Measurements from ENCODE around the gene LPGAT1.
A peak's percentile ranks its signal among the peaks of the same experiment; 100 is the strongest.
"Not testable (repeated sequence)": the region's sequence is repeated elsewhere in the genome, so short reads cannot be mapped to it uniquely, and the experiment has no call there.

The LPGAT1 gene

DNA sequence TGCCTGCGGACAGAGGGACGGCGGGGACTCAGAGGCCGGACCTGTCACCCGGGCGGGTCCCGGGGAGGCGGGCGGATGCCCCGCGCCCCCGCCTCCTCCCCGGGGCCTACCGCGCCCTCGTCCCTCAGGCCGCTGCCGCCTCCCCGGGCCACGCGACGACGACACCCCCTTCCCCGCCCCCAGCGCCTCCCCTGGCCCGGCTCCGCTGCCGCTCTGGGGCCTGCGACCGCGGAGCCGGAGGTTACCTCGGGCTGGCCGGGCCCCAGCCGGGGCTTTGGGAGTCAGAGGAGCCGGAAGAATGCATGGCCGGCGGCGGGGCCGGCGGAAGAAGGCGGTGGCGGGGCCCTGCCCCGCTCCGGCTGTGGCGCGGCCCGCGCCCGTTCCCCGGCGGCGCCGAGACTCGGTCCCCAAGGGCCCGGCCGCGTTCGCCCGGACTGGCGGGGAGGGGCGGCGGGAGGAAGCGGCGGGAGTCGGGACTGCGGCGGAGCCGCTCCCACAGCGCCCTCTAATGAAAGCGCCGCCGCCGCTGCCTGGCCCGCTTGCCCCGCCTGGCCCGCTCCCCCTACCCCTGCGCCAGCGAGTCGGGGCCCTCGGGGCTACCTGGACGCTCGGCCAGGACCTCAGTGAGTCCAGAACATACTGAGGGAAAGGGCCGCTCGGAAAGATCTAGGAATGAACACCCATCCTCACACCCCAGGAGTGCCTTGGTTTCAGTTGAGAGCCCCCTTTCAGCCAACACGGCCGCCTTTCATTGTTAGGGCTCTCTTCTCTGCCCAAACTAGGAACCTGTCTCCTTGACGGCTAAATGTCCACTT lies at the start of gene LPGAT1:
Gene LPGAT1 (minus strand): TSS at position 436 of the 815 bp plus-strand sequence. CDS start 1,467 bp downstream, outside the sequence.
- peak; percentile 89 for DNase-seq

GRCh38 chr1:211879475-211879874 lies 48.9 kb upstream of the LPGAT1 start:
- DNase-seq: no peak

GRCh38 chr1:211876851-211877590 lies 46.5 kb upstream of the LPGAT1 start:
- no peak for DNase-seq

- no peak for DNase-seq
Observed at GRCh38 chr1:211875541-211875940, 45.0 kb upstream of the LPGAT1 start.

DNA sequence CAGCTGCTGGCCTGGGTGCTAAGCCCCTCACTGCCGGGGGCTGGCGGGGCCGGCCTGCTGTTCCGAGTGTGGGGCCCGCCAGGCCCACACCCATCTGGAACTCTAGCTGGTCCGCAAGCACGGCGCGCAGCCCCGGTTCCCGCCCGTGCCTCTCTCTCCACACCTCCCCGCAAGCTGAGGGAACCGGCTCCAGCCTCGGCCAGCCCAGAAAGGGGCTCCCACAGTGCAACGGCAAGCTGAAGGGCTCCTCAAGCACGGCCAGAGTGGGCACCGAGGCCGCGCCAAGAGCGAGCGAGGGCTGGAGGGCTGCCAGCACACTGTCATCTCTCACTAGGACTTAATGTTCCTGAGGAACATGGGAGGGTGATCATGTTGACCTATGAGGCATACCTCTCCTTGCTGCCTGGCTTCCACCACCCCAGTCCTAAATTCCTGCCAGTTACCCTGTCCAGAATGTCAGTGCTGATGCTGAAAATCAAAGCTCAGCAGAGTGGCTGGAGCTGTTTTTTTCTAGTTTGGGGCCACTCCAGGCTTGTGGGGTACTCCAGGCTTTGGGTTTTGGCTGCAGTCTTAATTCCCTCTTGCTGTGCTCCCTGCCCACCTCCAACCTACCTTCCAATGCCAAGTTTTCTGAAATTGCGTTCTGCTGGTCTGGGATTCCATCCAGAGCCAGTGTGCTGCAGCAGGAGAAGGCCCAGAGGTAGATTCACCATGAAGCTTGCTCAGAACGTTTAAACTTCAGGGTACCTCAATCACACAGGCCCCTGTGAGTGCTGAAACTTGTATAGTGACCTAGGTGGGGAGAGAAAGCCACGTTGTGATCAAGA lies 44.2 kb upstream of the LPGAT1 start:
- DNase-seq: no peak

DNA sequence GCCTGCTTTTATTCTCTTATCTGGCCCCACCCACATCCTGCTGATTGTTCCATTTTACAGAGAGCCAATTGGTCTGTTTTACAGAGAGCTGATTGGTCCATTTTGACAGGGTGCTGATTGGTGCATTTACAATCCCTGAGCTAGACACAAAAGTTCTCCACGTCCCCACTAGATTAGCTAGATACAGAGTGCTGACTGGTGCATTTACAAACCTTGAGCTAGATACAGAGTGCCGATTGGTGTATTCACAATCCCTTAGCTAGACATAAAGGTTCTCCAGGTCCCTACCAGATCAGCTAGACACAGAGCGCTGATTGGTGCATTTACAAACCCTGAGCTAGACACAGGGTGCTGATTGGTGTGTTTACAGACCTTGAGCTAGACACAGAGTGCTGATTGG lies 43.2 kb upstream of the LPGAT1 start:
- not testable (repeated sequence) for DNase-seq

DNA sequence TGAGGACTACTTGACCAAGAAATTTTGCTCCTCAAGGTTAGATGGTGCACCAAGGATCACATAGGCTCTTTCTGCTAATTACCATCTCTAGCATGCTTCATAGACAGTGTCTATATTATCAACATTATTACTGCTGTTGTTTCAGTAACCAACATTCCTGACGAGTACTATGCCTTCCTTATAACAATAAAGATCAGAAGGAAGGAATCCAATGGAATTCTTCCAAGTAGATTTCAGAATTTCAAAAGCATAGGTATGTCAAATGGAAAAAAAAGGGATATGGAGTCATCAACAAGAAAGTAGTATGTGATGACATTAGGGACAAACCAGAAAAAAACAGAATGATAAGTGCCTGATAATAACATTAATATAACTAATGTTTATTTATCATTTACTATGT lies 39.6 kb upstream of the LPGAT1 start:
- no peak for DNase-seq

GRCh38 chr1:211865180-211865579 lies 34.6 kb upstream of the LPGAT1 start:
- no peak for DNase-seq

GRCh38 chr1:211859405-211859804 lies 28.8 kb upstream of the LPGAT1 start:
- no peak for DNase-seq

DNA sequence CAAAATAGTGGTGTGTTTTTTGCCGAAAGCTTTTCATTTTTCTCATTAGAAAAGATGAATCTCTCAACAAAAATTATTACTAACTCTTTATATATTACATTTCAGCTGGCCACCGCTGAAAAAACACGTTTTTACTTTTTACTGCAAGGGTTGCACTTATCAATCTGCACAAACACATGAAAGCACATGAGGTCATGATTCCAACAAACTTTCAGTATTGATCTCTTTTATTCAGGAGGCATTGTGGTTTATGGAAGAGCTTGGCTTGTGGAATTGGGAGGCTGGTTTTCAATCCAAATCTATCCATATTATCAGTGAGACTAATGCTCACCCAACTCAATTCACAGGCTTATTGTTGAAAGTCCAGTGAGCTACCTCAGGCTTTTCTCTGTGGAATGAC lies 20.6 kb upstream of the LPGAT1 start:
- no peak for DNase-seq

DNA sequence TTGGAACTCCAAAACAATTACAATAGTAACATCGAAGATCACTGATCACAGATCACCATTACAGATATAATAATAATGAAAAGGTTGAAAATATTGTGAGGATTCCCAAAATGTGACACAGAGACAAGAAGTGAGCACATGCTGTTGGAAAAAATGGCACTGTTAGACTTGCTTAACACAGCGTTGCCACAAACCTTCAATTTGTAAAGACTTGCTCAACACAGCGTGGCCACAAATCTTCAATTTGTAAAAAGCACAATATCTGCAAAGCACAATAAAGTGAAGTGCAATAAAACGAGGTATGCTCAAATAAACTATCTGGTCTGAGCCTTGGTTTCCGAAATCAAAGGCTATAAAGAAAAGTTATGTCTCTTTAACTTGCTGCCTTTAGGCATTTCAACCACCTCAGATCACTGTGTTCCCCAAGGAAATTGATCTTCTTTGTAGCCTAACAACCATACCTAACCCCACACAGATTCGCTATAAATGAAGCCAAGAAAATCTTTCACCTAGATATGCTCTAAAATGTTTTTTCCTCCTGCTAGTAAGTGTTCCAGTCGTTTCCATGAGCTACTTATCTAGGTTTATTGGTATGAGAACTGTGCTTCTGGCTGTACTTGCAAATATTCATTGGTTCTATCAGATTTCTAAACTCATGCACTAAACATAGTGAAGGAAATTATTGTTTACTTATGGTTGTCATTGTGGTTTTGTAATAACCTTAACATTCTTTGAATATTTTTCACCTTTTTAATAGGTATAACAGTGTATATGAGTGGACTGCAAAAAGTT lies 13.1 kb upstream of the LPGAT1 start:
- DNase-seq: no peak

DNA sequence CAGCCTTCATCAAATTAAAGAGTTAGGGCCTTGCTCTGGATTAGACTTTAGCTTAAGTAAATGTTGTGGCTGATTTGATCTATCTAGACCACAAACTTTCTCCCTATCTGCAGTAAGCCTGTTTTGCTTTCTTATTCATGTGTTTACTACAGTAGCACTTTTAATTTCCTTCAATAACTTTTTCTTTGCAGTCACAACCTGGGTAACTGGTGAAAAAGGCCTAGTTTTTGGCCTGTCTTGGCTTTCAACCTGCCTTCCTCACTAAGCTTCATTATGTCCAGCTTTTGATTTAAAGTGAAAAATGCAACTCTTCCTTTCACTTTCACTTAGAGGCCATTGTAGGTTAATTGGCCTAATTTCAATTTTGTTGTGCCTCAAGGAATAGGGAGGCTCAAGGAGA lies 12.5 kb upstream of the LPGAT1 start:
- no peak for DNase-seq

DNA sequence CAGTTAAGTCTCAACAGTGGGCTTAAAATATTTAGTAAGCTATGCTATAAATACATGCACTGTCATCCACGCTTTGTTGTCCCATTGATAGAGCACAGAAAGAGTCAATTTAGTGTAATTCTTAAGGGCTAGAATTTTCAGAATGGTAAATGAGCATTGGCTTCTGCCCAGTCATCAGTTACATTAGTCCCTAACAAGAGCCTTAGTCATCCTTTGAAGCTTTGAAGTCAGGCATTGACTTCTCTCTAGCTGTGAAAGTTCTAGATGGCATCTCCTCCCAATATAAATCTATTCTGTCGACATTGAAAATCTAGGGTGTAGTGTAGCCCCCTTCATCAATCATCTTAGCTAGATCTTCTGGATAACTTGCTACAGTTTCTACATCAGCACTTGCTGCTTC lies 12.0 kb upstream of the LPGAT1 start:
- no peak for DNase-seq

- no peak for DNase-seq
Observed at GRCh38 chr1:211839106-211839505, 8.5 kb upstream of the LPGAT1 start.

DNA sequence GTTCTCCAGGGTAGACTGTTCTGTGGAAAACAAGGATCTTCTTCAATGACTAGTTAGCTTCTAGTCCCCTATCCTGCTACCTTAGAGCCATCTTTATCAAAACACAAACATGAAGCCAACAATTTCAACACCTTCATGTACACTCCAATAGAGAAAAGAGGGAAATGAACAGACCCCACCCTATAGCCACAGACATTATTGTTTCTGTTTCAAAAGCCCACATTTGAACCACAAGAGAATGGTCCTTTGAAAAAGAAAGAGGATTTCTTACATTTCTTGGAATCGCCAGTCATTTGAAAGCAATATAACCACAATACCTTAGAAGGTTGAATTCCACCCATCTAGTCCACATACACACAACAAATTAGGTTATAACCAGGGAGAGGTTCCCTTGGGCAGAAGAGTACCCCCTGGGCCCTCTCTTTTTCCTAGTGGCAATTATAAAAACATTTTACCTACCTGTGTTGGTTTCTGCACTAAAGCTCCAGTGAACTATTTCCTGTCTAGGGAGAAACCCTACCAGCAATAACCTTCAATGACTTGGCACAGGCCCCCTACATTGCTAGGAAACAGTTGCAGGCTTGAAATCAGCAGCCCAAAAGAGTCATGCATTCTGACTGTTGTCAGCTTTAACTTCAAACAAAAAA lies 2.7 kb upstream of the LPGAT1 start:
- DNase-seq: no peak

DNA sequence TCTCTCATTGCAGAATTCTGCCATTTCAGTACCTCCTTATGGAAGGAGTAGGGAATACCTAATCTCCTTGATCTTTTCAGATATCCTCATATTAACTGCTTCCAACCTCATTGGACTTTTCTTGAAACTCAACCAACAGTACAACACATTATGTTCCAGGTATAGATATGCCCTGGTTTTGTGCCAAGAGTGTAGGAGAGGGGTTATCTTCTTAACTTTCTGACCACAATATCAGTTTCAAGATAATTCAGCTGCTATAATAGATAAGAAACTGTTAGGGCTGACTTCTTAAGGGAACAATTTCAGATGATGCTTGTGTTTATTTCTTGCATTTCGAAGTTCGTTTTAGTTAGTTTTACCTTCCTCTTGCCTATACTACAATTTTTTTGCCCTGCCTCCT lies 2.1 kb upstream of the LPGAT1 start:
- no peak for DNase-seq

DNA sequence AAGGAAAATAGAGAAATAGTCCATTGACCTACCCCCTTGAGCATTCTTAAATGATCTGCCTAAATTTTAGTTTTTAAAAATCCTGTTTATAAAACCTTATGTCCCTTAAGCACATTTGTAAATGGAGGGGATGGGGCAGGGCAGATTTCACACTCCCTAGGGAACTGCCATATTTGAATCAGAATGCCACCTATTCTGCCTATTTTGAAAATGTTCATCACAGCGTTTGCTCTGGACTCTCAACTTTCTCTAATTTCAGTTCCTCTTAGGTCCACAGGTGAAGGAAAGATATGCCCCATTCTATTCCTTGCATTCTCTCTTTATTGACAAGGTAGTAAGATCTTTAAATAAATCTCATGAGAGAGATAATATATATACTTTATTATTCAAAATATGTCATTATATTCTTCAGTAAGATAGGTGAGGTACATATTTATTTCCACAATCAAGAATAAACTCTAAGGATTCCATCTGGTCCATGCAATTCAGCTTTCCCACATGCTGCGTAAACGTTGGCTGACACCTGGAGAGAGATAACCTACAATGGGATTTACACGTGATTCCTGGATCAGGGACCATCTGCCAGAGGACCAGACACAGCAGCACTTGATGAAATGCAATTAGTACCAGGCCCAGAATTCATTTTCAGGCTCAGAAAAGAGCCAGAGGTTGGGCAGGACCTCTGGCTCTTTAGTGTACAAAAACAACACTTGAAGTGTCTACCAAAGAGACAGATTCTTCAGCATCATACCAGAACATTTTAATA lies 1.2 kb upstream of the LPGAT1 start:
- no peak for DNase-seq

DNA sequence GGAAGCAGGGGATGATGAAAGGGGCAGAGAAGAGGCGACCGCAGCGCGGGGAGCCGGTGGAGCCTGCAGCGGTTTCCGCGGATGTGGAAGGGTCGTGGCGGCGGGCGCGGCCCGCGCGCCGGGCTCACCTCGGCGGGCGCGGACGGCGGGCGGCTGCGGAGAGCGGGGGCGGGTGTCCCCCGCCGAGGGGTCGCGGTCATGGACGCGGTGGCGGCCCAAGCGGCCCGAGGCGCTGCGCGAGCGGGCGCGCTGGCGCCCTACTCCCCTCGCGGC lies 572 bp downstream of the LPGAT1 start:
- no peak for DNase-seq

- no peak for DNase-seq
Observed at GRCh38 chr1:211829343-211830054, 1.1 kb downstream of the LPGAT1 start.

- no peak for DNase-seq
Observed at GRCh38 chr1:211828584-211829342, 1.8 kb downstream of the LPGAT1 start.

Data from activated CD8-positive, alpha-beta memory T cell treated with anti-CD3 and anti-CD28 coated beads for 24 hours (primary cell).